Mucosa of descending colon (tissue), 3 donors: ENCODE measurements around the gene FBXW4. TPM values are rescaled to one million over a fixed set of nuclear protein-coding genes. Genes with fewer than 3 reads are reported as not detected.
A peak's percentile ranks its signal among the peaks of the same experiment; 100 is the strongest.

Experiments
- ATAC-seq: fragments of 200-7000 bp; cut with Tn5 transposase; one replicate; pipeline ENCODE4 v1.9.1; 2020; ENCODE audit warnings: mild to moderate bottlenecking, moderate library complexity
- DNase-seq, 3 donors: peaks; one replicate each; pipeline ENCODE4 v3.0.0-alpha.2; 2020
- H3K36me3 ChIP-seq: fragments of 200-600 bp; one replicate; pipeline ENCODE4 v1.8.0; 2021; ENCODE audit warnings: low read depth, mild to moderate bottlenecking
- H3K4me1 ChIP-seq: fragments of 200-600 bp; one replicate; pipeline ENCODE4 v1.8.0; 2021; ENCODE audit warnings: low read depth, mild to moderate bottlenecking
- H3K4me3 ChIP-seq: fragments of 200-600 bp; one replicate; pipeline ENCODE4 v1.8.0; 2021; ENCODE audit warnings: mild to moderate bottlenecking
- H3K9me3 ChIP-seq: fragments of 200-600 bp; one replicate; pipeline ENCODE4 v1.8.0; 2021; ENCODE audit warnings: mild to moderate bottlenecking
- CTCF ChIP-seq: fragments of 200-600 bp; IDR thresholded peaks from one replicate; pipeline ENCODE4 v1.8.0; 2022; ENCODE audit warnings: antibody characterized with exemption, mild to moderate bottlenecking
- intact Hi-C, 2 donors: fragments of 100-400 bp; cut with DNase I in 1 of 2; cut with micrococcal nuclease in 1 of 2; formaldehyde crosslinking; loops; one replicate each; pipeline versions ENCODE4 v1.11.0 to v1.11.1; 2022; cut with DNase I, micrococcal nuclease
- total RNA-seq, 3 donors: library from RNA; stranded (reverse); fragmentation: NEBNext Ultra II Directional in 2 of 3; extraction: Animal tissue kit (Norgen Biotek cat#: 25700) in 2 of 3; gene quantifications; one replicate each; pipeline versions ENCODE4 v1.2.1 to v1.2.4, GENCODE V29; 2021 to 2023
- donor health status: DM: no; HTN: no; CAD: no; lungs with moderate emphysema.
- donor health status: DM: no; HTN: no; CAD: no.
- donor health status: DM: no; HTN: yes; CAD: no.

Gene FBXW4
- total RNA-seq, 3 donors from 2014 or later: 57.3 to 126 (median 73.3) TPM

- Histone ChIP-seq H3K9me3 (no peaks in the 10 kb centered on the region), H3K4me1 (peaks cover 7% of the 10 kb centered on the region), H3K4me3 (no peak overlapping the region), H3K36me3 (no peaks in the 10 kb centered on the region)
- TF ChIP-seq CTCF: no peak
- intact Hi-C loops: loop anchor here in 1 of 2 donors (10.0 kb wide), 1 partner anchor 293 kb away; no protein-coding TSS in a partner anchor
- DNase-seq (no peak), ATAC-seq (no peak)
Measured at GRCh38 chr10:101567165-101568006, 127.6 kb downstream of the FBXW4 start.

GRCh38 chr10:101566333-101567164 lies 128.4 kb downstream of the FBXW4 start:
- TF ChIP-seq CTCF: no peak
- intact Hi-C loops: loop anchor here in 1 of 2 donors (10.0 kb wide), 1 partner anchor 292 kb away; no protein-coding TSS in a partner anchor
- Histone ChIP-seq H3K36me3 (no peaks in the 10 kb centered on the region), H3K9me3 (no peaks in the 10 kb centered on the region), H3K4me1 (peaks cover 7% of the 10 kb centered on the region), H3K4me3 (no peak overlapping the region)
- ATAC-seq (peak; percentile 1), DNase-seq (no peak)

- no peak overlapping the region for H3K4me3 ChIP-seq
- no peaks in the 10 kb centered on the region for H3K36me3 ChIP-seq
- peaks cover 7% of the 10 kb centered on the region for H3K4me1 ChIP-seq
- DNase-seq (no peak), ATAC-seq (no peak)
- intact Hi-C loops: loop anchor here in 1 of 2 donors (10.0 kb wide), 1 partner anchor 291 kb away; no protein-coding TSS in a partner anchor
- no peak for TF ChIP-seq CTCF
- no peaks in the 10 kb centered on the region for H3K9me3 ChIP-seq
Measured at GRCh38 chr10:101565936-101566332, 129.0 kb downstream of the FBXW4 start.

- Histone ChIP-seq H3K9me3 (no peaks in the 10 kb centered on the region), H3K36me3 (no peaks in the 10 kb centered on the region), H3K4me3 (no peak overlapping the region), H3K4me1 (peaks cover 2% of the 10 kb centered on the region)
- no peak for DNase-seq
- no peak for TF ChIP-seq CTCF
- intact Hi-C loops: loop anchor here in 1 of 2 donors (10.0 kb wide), 1 partner anchor 291 kb away; no protein-coding TSS in a partner anchor
- no peak for ATAC-seq
Measured at GRCh38 chr10:101565370-101565900, 129.5 kb downstream of the FBXW4 start.

- Histone ChIP-seq H3K4me3 (no peak overlapping the region), H3K36me3 (no peaks in the 10 kb centered on the region), H3K9me3 (no peaks in the 10 kb centered on the region), H3K4me1 (no peaks in the 10 kb centered on the region)
- intact Hi-C loops: loop anchor here in 1 of 2 donors (10.0 kb wide), 1 partner anchor 290 kb away; no protein-coding TSS in a partner anchor
- no peak for TF ChIP-seq CTCF
- ATAC-seq (no peak), DNase-seq (no peak)
Measured at GRCh38 chr10:101564490-101564991, 130.4 kb downstream of the FBXW4 start.
